Measurements from ENCODE around the gene PDCL3. TPM values are rescaled to one million over a fixed set of nuclear protein-coding genes. Genes with fewer than 3 reads are reported as not detected.

The PDCL3 gene
- polyA plus RNA-seq, 1 donor (not counting 4 experiments of a cell fraction or from before 2014, with no cell fraction given) = 42.2 TPM

DNA sequence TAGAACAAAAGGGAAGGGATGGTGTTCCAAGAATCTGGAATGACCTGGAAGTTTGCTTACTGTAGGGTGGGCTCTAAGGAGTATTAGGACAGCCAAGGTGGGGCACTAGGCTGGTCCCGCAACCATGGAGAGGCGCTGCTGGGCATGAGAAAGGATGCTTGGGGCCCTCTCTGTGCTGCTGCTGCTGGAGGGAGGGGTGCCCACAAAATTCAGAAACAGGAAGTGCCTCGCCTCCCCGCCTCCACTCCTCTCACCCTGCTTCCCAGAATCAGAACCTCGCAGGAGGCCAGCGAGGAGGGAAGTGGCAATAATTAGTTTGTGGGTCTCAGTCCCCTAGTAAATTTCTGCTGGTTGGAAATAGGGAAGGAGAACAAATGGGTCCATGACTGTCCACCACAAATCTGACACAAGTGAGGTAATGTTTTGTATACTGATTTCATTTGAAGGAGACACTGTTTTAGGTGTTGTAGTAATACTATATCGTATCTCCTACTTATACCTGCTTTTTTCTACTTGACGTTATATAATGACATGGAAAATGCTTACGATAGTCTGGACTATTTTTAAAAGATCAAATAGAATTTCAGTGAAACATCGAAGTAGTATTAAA lies 7.9 kb upstream of the PDCL3 start:
- Histone ChIP-seq H2AFZ (ENCODE audit: control insufficient read depth, low read length) (no peak overlapping the region), H3K4me2 (ENCODE audit: control insufficient read depth, extremely low read depth, insufficient read depth, low read depth, low read length) (no peak overlapping the region), H3K27ac (ENCODE audit: control insufficient read depth, insufficient read depth, low read length) (no peak overlapping the region), H3K27me3 (ENCODE audit: control insufficient read depth, extremely low read depth, insufficient read depth, low read length) (no peaks in the 10 kb centered on the region), H3K79me2 (ENCODE audit: control insufficient read depth, insufficient read depth, low read length) (no peaks in the 10 kb centered on the region), H3K9ac (ENCODE audit: control insufficient read depth, extremely low read depth, insufficient read depth, low read length) (no peak overlapping the region), H3K9me1 (ENCODE audit: control insufficient read depth, extremely low read depth, insufficient read depth, low read length) (no peaks in the 10 kb centered on the region), H3K36me3 (ENCODE audit: control insufficient read depth in 2 of 2, extremely low read depth in 1 of 2, insufficient read depth in 2 of 2, low read length in 2 of 2) (no peaks in the 10 kb centered on the region), H3K4me1 (ENCODE audit: control insufficient read depth, extremely low read depth, insufficient read depth, low read length) (no peaks in the 10 kb centered on the region), H3K9me3 (ENCODE audit: control insufficient read depth, low read depth, low read length) (no peaks in the 10 kb centered on the region), H4K20me1 (ENCODE audit: control insufficient read depth, extremely low read depth, insufficient read depth, low read length) (no peaks in the 10 kb centered on the region), H3K4me3 (ENCODE audit: control insufficient read depth in 2 of 3, extremely low read depth in 1 of 3, insufficient read depth in 2 of 3, low read depth in 1 of 3, low read length in 3 of 3) (no peak overlapping the region)
- dilution Hi-C loops (cut with MboI; ENCODE audit: extremely low pct_ligation_motif_present, low sequenced_read_pairs) = no loop called here
- DNase-seq (ENCODE audit: low read depth, low spot score) = no peak
- FAIRE-seq = no peak
- TF ChIP-seq, protein P1, sequence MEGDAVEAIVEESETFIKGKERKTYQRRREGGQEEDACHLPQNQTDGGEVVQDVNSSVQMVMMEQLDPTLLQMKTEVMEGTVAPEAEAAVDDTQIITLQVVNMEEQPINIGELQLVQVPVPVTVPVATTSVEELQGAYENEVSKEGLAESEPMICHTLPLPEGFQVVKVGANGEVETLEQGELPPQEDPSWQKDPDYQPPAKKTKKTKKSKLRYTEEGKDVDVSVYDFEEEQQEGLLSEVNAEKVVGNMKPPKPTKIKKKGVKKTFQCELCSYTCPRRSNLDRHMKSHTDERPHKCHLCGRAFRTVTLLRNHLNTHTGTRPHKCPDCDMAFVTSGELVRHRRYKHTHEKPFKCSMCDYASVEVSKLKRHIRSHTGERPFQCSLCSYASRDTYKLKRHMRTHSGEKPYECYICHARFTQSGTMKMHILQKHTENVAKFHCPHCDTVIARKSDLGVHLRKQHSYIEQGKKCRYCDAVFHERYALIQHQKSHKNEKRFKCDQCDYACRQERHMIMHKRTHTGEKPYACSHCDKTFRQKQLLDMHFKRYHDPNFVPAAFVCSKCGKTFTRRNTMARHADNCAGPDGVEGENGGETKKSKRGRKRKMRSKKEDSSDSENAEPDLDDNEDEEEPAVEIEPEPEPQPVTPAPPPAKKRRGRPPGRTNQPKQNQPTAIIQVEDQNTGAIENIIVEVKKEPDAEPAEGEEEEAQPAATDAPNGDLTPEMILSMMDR (optimal IDR thresholded peaks at IDR 0.05 in 1 of 3, IDR thresholded peaks at IDR 0.05 in 1 of 3, conservative IDR thresholded peaks at IDR 0.05 in 1 of 3; ENCODE audit: extremely low read depth in 1 of 3, insufficient read depth in 2 of 3, low read length in 3 of 3) = no peak
- no peak for TF ChIP-seq EZH2 (IDR thresholded peaks at IDR 0.05; ENCODE audit: low read length)

DNA sequence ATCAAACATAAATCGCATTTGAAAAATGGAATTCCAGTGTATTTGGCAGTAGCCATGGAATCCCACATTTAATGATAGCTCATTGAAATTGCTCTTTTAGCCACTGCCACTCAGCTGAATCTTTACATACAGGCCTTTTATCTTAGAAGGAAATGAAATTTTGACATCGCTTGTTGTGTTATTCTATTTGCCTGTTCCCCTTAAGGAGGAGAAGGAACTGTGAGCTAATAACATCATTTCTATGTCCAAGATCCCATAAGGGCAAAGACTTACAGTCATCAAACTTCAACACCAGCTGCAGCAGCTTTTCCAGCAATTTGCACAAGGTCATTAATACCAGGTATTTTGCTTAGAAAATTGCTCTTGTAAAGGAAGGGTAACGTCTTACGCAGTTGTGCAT lies 6.0 kb upstream of the PDCL3 start:
- H3K27ac ChIP-seq (ENCODE audit: control insufficient read depth, insufficient read depth, low read length) = no peak overlapping the region
- no peaks in the 10 kb centered on the region for H3K79me2 ChIP-seq (ENCODE audit: control insufficient read depth, insufficient read depth, low read length)
- H3K4me3 ChIP-seq (ENCODE audit: control insufficient read depth in 2 of 3, extremely low read depth in 1 of 3, insufficient read depth in 2 of 3, low read depth in 1 of 3, low read length in 3 of 3) = no peak overlapping the region
- DNase-seq (ENCODE audit: low read depth, low spot score) (no peak), FAIRE-seq (no peak)
- no peak for TF ChIP-seq EZH2 (IDR thresholded peaks at IDR 0.05; ENCODE audit: low read length)
- TF ChIP-seq, protein P1 (optimal IDR thresholded peaks at IDR 0.05 in 1 of 3, IDR thresholded peaks at IDR 0.05 in 1 of 3, conservative IDR thresholded peaks at IDR 0.05 in 1 of 3; ENCODE audit: extremely low read depth in 1 of 3, insufficient read depth in 2 of 3, low read length in 3 of 3) = no peak
- H3K4me2 ChIP-seq (ENCODE audit: control insufficient read depth, extremely low read depth, insufficient read depth, low read depth, low read length) = no peak overlapping the region
- H3K9me1 ChIP-seq (ENCODE audit: control insufficient read depth, extremely low read depth, insufficient read depth, low read length) = no peaks in the 10 kb centered on the region
- no peaks in the 10 kb centered on the region for H3K4me1 ChIP-seq (ENCODE audit: control insufficient read depth, extremely low read depth, insufficient read depth, low read length)
- H4K20me1 ChIP-seq (ENCODE audit: control insufficient read depth, extremely low read depth, insufficient read depth, low read length) = no peaks in the 10 kb centered on the region
- dilution Hi-C loops (cut with MboI; ENCODE audit: extremely low pct_ligation_motif_present, low sequenced_read_pairs) = no loop called here
- no peak overlapping the region for H3K9ac ChIP-seq (ENCODE audit: control insufficient read depth, extremely low read depth, insufficient read depth, low read length)
- no peaks in the 10 kb centered on the region for H3K27me3 ChIP-seq (ENCODE audit: control insufficient read depth, extremely low read depth, insufficient read depth, low read length)
- H3K36me3 ChIP-seq (ENCODE audit: control insufficient read depth in 2 of 2, extremely low read depth in 1 of 2, insufficient read depth in 2 of 2, low read length in 2 of 2) = no peaks in the 10 kb centered on the region
- no peaks in the 10 kb centered on the region for H3K9me3 ChIP-seq (ENCODE audit: control insufficient read depth, low read depth, low read length)
- no peak overlapping the region for H2AFZ ChIP-seq (ENCODE audit: control insufficient read depth, low read length)

All from keratinocyte (primary cell).